Measurements from ENCODE around the gene USP9X. TPM values are rescaled to one million over a fixed set of nuclear protein-coding genes. Genes with fewer than 3 reads are reported as not detected.

The USP9X gene
- total and polyA plus RNA-seq, 2 of the 8 experiments (the other 6 are each of a cell fraction or from before 2014, with no cell fraction given) = 79.2 to 300 TPM

DNA sequence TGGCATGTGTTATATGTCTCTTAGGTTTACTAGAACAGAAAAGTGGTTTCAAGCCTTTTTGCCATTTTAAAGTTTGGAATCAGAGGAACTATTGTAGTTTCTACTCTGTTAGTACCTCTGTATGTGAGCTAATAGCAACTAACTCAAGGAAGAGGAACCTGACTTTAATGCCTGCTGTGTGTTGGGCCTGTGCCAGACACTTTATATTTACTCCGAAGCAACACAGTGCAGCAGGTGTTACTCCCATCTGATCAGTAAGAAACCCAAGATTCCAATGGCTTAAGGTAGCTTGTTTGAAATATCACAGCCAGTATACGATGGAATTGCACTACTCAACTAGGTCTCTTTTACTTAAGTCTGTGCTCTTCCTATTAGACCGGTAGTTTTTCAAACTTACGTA, 79.2 kb downstream of the USP9X start:
- no peak overlapping the region for H4K5ac ChIP-seq (ENCODE audit: insufficient read length, low read depth, low read length)
- H3K9me3 ChIP-seq (ENCODE audit: insufficient read depth in 2 of 2, low read depth in 1 of 2, low read length in 1 of 2) = no peaks in the 10 kb centered on the region
- no peak overlapping the region for H2BK12ac ChIP-seq (ENCODE audit: low read depth, low read length)
- no peak overlapping the region for H3K4ac ChIP-seq (replicated peaks; ENCODE audit: insufficient read length, low read depth, low read length)
- peaks cover 2 to 91% (median 30%) of the 10 kb centered on the region in 4 experiments; a peak in 7 of 8 replicates for H3K36me3 ChIP-seq (ENCODE audit: control insufficient read depth in 2 of 4, insufficient read depth in 4 of 4, low read length in 3 of 4)
- no peak overlapping the region for H3K23ac ChIP-seq (ENCODE audit: insufficient read length)
- ChIA-PET CTCF (ENCODE audit: partially characterized antibody) (interaction anchor here (1.7 kb wide), 1 partner anchor 16 kb away, joined by 6 read pairs; no protein-coding TSS in a partner anchor), POLR2A (ENCODE audit: partially characterized antibody) (no interaction called here)
- H3K9ac ChIP-seq (replicated peaks in 1 of 4; ENCODE audit: extremely low read depth in 1 of 4, low read depth in 3 of 4, low read length in 3 of 4) = no peak overlapping the region
- no peak overlapping the region for H3K4me2 ChIP-seq (ENCODE audit: insufficient read depth in 1 of 2, low read depth in 2 of 2, low read length in 2 of 2)
- no peak overlapping the region for H2BK5ac ChIP-seq (ENCODE audit: low read depth, low read length)
- no peak overlapping the region for H3K14ac ChIP-seq (ENCODE audit: insufficient read length)
- no peaks in the 10 kb centered on the region for H3K27me3 ChIP-seq (replicated peaks in 1 of 4; ENCODE audit: control insufficient read depth in 3 of 4, extremely low read depth in 1 of 4, insufficient read depth in 3 of 4, low read length in 3 of 4)
- H4K91ac ChIP-seq (replicated peaks; ENCODE audit: insufficient read length, low read length) = no peak overlapping the region
- no peak overlapping the region for H2AK5ac ChIP-seq (ENCODE audit: low read depth, low read length)
- H3K56ac ChIP-seq (replicated peaks; ENCODE audit: insufficient read length, low read depth, low read length) = no peak overlapping the region
- 90% methylated on average over 4 of the region's 4 CpGs; no CpG with 5 or more reads in 1 of the 2 experiments for WGBS, 2 experiments (ENCODE audit: extremely low coverage in 1 of 2, insufficient coverage in 1 of 2, insufficient read length in 1 of 2, insufficient replicate concordance in 2 of 2, low coverage in 1 of 2, low lambda C conversion rate in 2 of 2, missing lambda C conversion rate in 1 of 2)
- DNase-seq (ENCODE audit: low read depth in 1 of 2, low spot score in 2 of 2) (no peak), FAIRE-seq (no peak)
- H2BK15ac ChIP-seq (ENCODE audit: low read length) = no peak overlapping the region
- no peak for TF ChIP-seq NANOG (IDR thresholded peaks at IDR 0.05; ENCODE audit: insufficient read depth, low read depth, low read length, poor library complexity, severe bottlenecking)
- TF ChIP-seq RXRA (IDR thresholded peaks at IDR 0.05; ENCODE audit: insufficient read depth, low read depth, low read length) = no peak
- no peak for TF ChIP-seq SIN3A (conservative IDR thresholded peaks at IDR 0.05 in 1 of 2, IDR thresholded peaks at IDR 0.05 in 1 of 2; ENCODE audit: low read depth in 1 of 2, low read length in 2 of 2)
- no peak for TF ChIP-seq POLR2A (IDR thresholded peaks at IDR 0.05; ENCODE audit: control extremely low read depth in 1 of 2, low read depth in 2 of 2, low read length in 2 of 2)
- TF ChIP-seq KDM4A (IDR thresholded peaks at IDR 0.05; ENCODE audit: low read depth, low read length, severe bottlenecking) = no peak
- no peak for TF ChIP-seq GABPA (IDR thresholded peaks at IDR 0.05; ENCODE audit: borderline replicate concordance, insufficient read depth, low read length)
- H3K27ac ChIP-seq (ENCODE audit: low read depth, low read length) = no peak overlapping the region
- no peaks in the 10 kb centered on the region for H3K79me1 ChIP-seq (ENCODE audit: low read depth, low read length)
- no peak overlapping the region for H2AFZ ChIP-seq (ENCODE audit: low read length)
- H3K4me1 ChIP-seq (replicated peaks in 1 of 4; ENCODE audit: control insufficient read depth in 3 of 4, insufficient read depth in 4 of 4, low read length in 3 of 4) = no peaks in the 10 kb centered on the region
- no peak overlapping the region for H4K8ac ChIP-seq (ENCODE audit: extremely low read depth, insufficient read depth, low read length)
- no peak overlapping the region for H2BK20ac ChIP-seq (ENCODE audit: low read length)
- H3K23me2 ChIP-seq (ENCODE audit: low read depth, low read length) = no peaks in the 10 kb centered on the region
- peaks cover 0 to 1% of the 10 kb centered on the region in 2 experiments for H4K20me1 ChIP-seq (replicated peaks in 1 of 2; ENCODE audit: control insufficient read depth in 1 of 2, insufficient read depth in 2 of 2, low read length in 2 of 2)
- no peak overlapping the region for H3K18ac ChIP-seq (ENCODE audit: extremely low read depth, low read length)
- no peak overlapping the region for H3K4me3 ChIP-seq (ENCODE audit: extremely low read depth in 1 of 4, insufficient read depth in 2 of 4, low read depth in 3 of 4, low read length in 4 of 4)
- H2BK120ac ChIP-seq (replicated peaks; ENCODE audit: low read depth, low read length) = no peak overlapping the region
- peaks cover 0 to 31% of the 10 kb centered on the region in 2 experiments; a peak in 2 of 4 replicates for H3K79me2 ChIP-seq (ENCODE audit: control insufficient read depth in 1 of 2, insufficient read depth in 2 of 2, low read length in 2 of 2)

All from H1 (cell line).